Lung (tissue), 16 donors: ENCODE measurements around the gene MCM10. TPM values are rescaled to one million over a fixed set of nuclear protein-coding genes. Genes with fewer than 3 reads are reported as not detected.

Experiments
- ATAC-seq: fragments of 200-7000 bp; cut with Tn5 transposase; one replicate; pipeline ENCODE4 v1.9.1; 2020; ENCODE audit warnings: moderate number of reproducible peaks; ENCODE audit not compliant: insufficient read depth, low FRiP score
- DNase-seq, 3 donors: peaks; one replicate each; pipeline ENCODE4 v3.0.0-alpha.2; 2013 to 2017
- H3K27ac ChIP-seq, 2 donors: one replicate each; pipeline ENCODE4 v1.5.1; 2013; ENCODE audit warnings: mild to moderate bottlenecking in 2 of 2, moderate library complexity in 2 of 2, control low read depth in 1 of 2, inconsistent platforms in 1 of 2, low read depth in 1 of 2, low read length in 1 of 2
- H3K27me3 ChIP-seq, 3 donors: one replicate each; pipeline ENCODE4 v1.5.1; 2013; ENCODE audit warnings: low read length in 2 of 3; ENCODE audit not compliant: control insufficient read depth in 3 of 3, insufficient read depth in 3 of 3
- H3K36me3 ChIP-seq, 4 donors: one replicate each; pipeline ENCODE4 v1.5.1; 2013; ENCODE audit warnings: low read length in 4 of 4, mild to moderate bottlenecking in 1 of 4, moderate library complexity in 1 of 4; ENCODE audit not compliant: control insufficient read depth in 4 of 4, insufficient read depth in 4 of 4
- H3K4me1 ChIP-seq, 5 donors: one replicate each; pipeline ENCODE4 v1.5.1; 2013; ENCODE audit warnings: low read length in 5 of 5, mild to moderate bottlenecking in 2 of 5, moderate library complexity in 1 of 5; ENCODE audit not compliant: control insufficient read depth in 5 of 5, insufficient read depth in 5 of 5
- H3K4me3 ChIP-seq: one replicate; pipeline ENCODE4 v1.5.1; 2013; ENCODE audit warnings: mild to moderate bottlenecking, control low read depth, moderate library complexity
- H3K9ac ChIP-seq, 2 donors: one replicate each; pipeline ENCODE4 v1.5.1; 2013; ENCODE audit warnings: low read length in 2 of 2, control low read depth in 1 of 2; ENCODE audit not compliant: insufficient read depth in 1 of 2
- H3K9me3 ChIP-seq, 4 donors: one replicate each; pipeline ENCODE4 v1.5.1; 2013; ENCODE audit warnings: low read length in 3 of 4, mild to moderate bottlenecking in 1 of 4, moderate library complexity in 1 of 4; ENCODE audit not compliant: control insufficient read depth in 4 of 4, insufficient read depth in 3 of 4
- CTCF ChIP-seq: IDR thresholded peaks from 2 replicates; pipeline ENCODE4 v1.5.1; 2012; ENCODE audit warnings: mild to moderate bottlenecking; ENCODE audit errors: control extremely low read depth, extremely low read depth
- WGBS, 2 donors: extraction: QIAGEN DNeasy Blood & Tissue Kit; methylation state at CpG; one replicate each; pipeline ENCODE4 v1.1.7; 2013; 5-methylcytosine and 5-hydroxymethylcytosine counted together
- long read RNA-seq, 5 donors: transcript quantifications; one replicate each; lab custom pipeline, GENCODE V29; 2026
- polyA plus RNA-seq, 2 donors: library from polyadenylated mRNA; stranded (reverse); fragments of 200-250 nt; gene quantifications; one replicate each; pipeline ENCODE4 v1.2.1, GENCODE V29; 2013
- total RNA-seq, 2 donors: library from RNA; depleted of rRNA in 1 of 2; stranded (reverse); fragments of >200 nt in 1 of 2; gene quantifications; one replicate each; pipeline ENCODE4 v1.2.1, GENCODE V29; 2014 to 2021
- donor health status: control.
- donor health status: control.
- donor health status: Bipolar disorder and iron deficiency.
- donor health status: healthy.
- donor health status: DM: yes; HTN: yes; CAD: no.

The MCM10 gene
- total RNA-seq (1 to 10 TPM; 1.5 to 1.8 TPM), polyA plus RNA-seq (under 1 TPM; 0.54 to 0.59 TPM)
- long read RNA-seq, donor 1, full-length matches to known transcripts = 1 of 1 reads
- long read RNA-seq, donor 1, partial matches to known transcripts = 0 of 1 reads
- long read RNA-seq, donor 1, other reads (novel, unspliced or antisense) = 0 of 1 reads
- long read RNA-seq, donor 2, partial matches to known transcripts = 0 of 1 reads
- long read RNA-seq, donor 2, other reads (novel, unspliced or antisense) = 0 of 1 reads
- long read RNA-seq, donor 3 = 0 reads
- long read RNA-seq, donor 4 = 0 reads
- long read RNA-seq, donor 5, full-length matches to known transcripts = 1 of 1 reads
- long read RNA-seq, donor 5, partial matches to known transcripts = 0 of 1 reads
- long read RNA-seq, donor 5, other reads (novel, unspliced or antisense) = 0 of 1 reads

GRCh38 chr10:13160934-13161856 is at the start of gene MCM10:
TSS of gene MCM10 (plus strand) at chr10:13161558. CDS start at chr10:13164203, 2,645 bp downstream.
- 1% methylated on average over 56 of the region's 56 CpGs for WGBS, 2 donors
- peak; percentile 75 for TF ChIP-seq CTCF
- peak within 1 kb of the TSS; percentile 50 for H3K4me3 ChIP-seq

GRCh38 chr10:13113544-13113943 is 47.8 kb upstream of the MCM10 start:
- Histone ChIP-seq H3K36me3 (peaks cover 5 to 34% (median 22%) of the 10 kb centered on the region in 4 donors), H3K9ac (no peak overlapping the region), H3K4me3 (no peak overlapping the region), H3K4me1 (peaks cover 0 to 8% (median 0%) of the 10 kb centered on the region in 5 donors), H3K27me3 (no peaks in the 10 kb centered on the region), H3K27ac (no peak overlapping the region), H3K9me3 (no peaks in the 10 kb centered on the region)
- no peak for TF ChIP-seq CTCF
- 90 to 92% methylated on average over 6 of the region's 6 CpGs for WGBS, 2 donors
- no peak for ATAC-seq
- no peak for DNase-seq

More at GRCh38 chr10:13160934-13161856, at the start of gene MCM10:
- DNase-seq (peak; percentile 100), ATAC-seq (peak; percentile 99)
- peaks cover 0 to 15% (median 0%) of the 10 kb centered on the region in 5 donors for H3K4me1 ChIP-seq
- H3K9ac ChIP-seq = peak within 1 kb of the TSS; percentile 28 to 92
- H3K36me3 ChIP-seq = no peaks in the 10 kb centered on the region
- H3K27me3 ChIP-seq = no peaks in the 10 kb centered on the region
- H3K27ac ChIP-seq = no peak within 1 kb of the TSS
- no peaks in the 10 kb centered on the region for H3K9me3 ChIP-seq

- Histone ChIP-seq H3K36me3 (peaks cover 5 to 29% (median 17%) of the 10 kb centered on the region in 4 donors), H3K27me3 (no peaks in the 10 kb centered on the region), H3K27ac (peak overlapping the region; percentile 6 to 55), H3K9ac (no peak overlapping the region), H3K4me3 (no peak overlapping the region), H3K4me1 (peaks cover 0 to 10% (median 0%) of the 10 kb centered on the region in 5 donors), H3K9me3 (no peaks in the 10 kb centered on the region)
- ATAC-seq = peak; percentile 19
- no peak for DNase-seq
- 61 to 78% methylated on average over 12 of the region's 12 CpGs for WGBS, 2 donors
- no peak for TF ChIP-seq CTCF
Observed at GRCh38 chr10:13115832-13116803, 45.2 kb upstream of the MCM10 start.
